Lung (tissue), 12 donors: ENCODE data around the gene AHCYL1. TPM values are rescaled to one million over a fixed set of nuclear protein-coding genes. Genes with fewer than 3 reads are reported as not detected.

Source experiments
- ATAC-seq: fragments of 200-7000 bp; cut with Tn5 transposase; one replicate; pipeline ENCODE4 v1.9.1; 2020; ENCODE audit warnings: moderate number of reproducible peaks; ENCODE audit not compliant: insufficient read depth, low FRiP score
- DNase-seq, 3 donors: peaks; one replicate each; pipeline ENCODE4 v3.0.0-alpha.2; 2013 to 2017
- H3K27ac ChIP-seq, 2 donors: one replicate each; pipeline ENCODE4 v1.5.1; 2013; ENCODE audit warnings: mild to moderate bottlenecking in 2 of 2, moderate library complexity in 2 of 2, control low read depth in 1 of 2, inconsistent platforms in 1 of 2, low read depth in 1 of 2, low read length in 1 of 2
- H3K27me3 ChIP-seq, 3 donors: one replicate each; pipeline ENCODE4 v1.5.1; 2013; ENCODE audit warnings: low read length in 2 of 3; ENCODE audit not compliant: control insufficient read depth in 3 of 3, insufficient read depth in 3 of 3
- H3K36me3 ChIP-seq, 4 donors: one replicate each; pipeline ENCODE4 v1.5.1; 2013; ENCODE audit warnings: low read length in 4 of 4, mild to moderate bottlenecking in 1 of 4, moderate library complexity in 1 of 4; ENCODE audit not compliant: control insufficient read depth in 4 of 4, insufficient read depth in 4 of 4
- H3K4me1 ChIP-seq, 5 donors: one replicate each; pipeline ENCODE4 v1.5.1; 2013; ENCODE audit warnings: low read length in 5 of 5, mild to moderate bottlenecking in 2 of 5, moderate library complexity in 1 of 5; ENCODE audit not compliant: control insufficient read depth in 5 of 5, insufficient read depth in 5 of 5
- H3K4me3 ChIP-seq: one replicate; pipeline ENCODE4 v1.5.1; 2013; ENCODE audit warnings: mild to moderate bottlenecking, control low read depth, moderate library complexity
- H3K9ac ChIP-seq, 2 donors: one replicate each; pipeline ENCODE4 v1.5.1; 2013; ENCODE audit warnings: low read length in 2 of 2, control low read depth in 1 of 2; ENCODE audit not compliant: insufficient read depth in 1 of 2
- H3K9me3 ChIP-seq, 4 donors: one replicate each; pipeline ENCODE4 v1.5.1; 2013; ENCODE audit warnings: low read length in 3 of 4, mild to moderate bottlenecking in 1 of 4, moderate library complexity in 1 of 4; ENCODE audit not compliant: control insufficient read depth in 4 of 4, insufficient read depth in 3 of 4
- WGBS, 2 donors: extraction: QIAGEN DNeasy Blood & Tissue Kit; methylation state at CpG; one replicate each; pipeline ENCODE4 v1.1.7; 2013; 5-methylcytosine and 5-hydroxymethylcytosine counted together
- polyA plus RNA-seq, 2 donors: library from polyadenylated mRNA; stranded (reverse); fragments of 200-250 nt; gene quantifications; one replicate each; pipeline ENCODE4 v1.2.1, GENCODE V29; 2013
- total RNA-seq, 2 donors: library from RNA; depleted of rRNA in 1 of 2; stranded (reverse); fragments of >200 nt in 1 of 2; gene quantifications; one replicate each; pipeline ENCODE4 v1.2.1, GENCODE V29; 2014 to 2021
- TF ChIP-seq, protein P1 (sequence below): IDR thresholded peaks from 2 replicates; pipeline ENCODE4 v1.5.1; 2012; ENCODE audit warnings: mild to moderate bottlenecking; ENCODE audit errors: control extremely low read depth, extremely low read depth
- donor health status: control.
- donor health status: control.
- donor health status: Bipolar disorder and iron deficiency.
- donor health status: healthy.
- donor health status: DM: yes; HTN: yes; CAD: no.

AHCYL1 gene
- total and polyA plus RNA-seq, 4 donors: 44.4 to 77.7 (median 56.3) TPM

DNA sequence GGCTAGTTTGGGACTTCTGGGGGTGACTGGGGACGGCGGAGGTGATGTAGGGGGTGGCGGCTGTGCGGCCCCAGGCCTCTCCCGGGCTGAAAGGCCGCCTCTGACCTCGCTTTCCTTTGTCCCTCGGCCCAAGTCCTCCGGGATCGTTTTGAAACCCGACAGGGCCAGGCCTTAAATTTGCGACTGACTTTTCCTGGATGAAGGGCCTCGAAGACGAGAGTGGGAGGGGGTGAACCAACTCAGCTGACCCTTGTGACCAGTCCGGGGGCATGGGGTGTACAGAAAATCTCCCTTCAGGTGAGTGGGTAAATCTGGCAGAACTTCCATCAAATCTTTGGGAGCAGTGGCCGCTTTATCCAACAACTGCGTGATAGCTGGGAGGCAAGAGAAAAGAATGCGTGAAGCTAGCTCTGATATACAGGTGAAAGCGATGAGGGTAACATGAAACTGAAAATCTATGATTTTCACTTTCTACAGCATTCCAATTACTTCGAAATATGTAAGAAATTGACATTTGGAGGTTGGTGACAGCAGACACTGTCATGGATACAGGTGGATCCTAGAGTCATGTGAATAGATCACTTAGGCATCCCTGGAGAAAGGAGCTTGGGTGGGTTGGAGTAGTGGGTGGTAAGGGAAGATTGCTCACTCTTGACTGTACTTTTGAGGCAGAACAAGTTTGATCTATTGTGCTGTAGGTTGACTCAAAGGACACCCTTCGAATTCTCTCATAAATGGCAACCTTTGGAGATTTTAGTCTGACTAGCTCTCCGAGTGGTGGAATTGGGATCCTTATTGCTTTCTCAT is 885 bp downstream of the AHCYL1 start:
- Histone ChIP-seq H3K27me3 (no peaks in the 10 kb centered on the region), H3K36me3 (peaks cover 0 to 5% (median 1%) of the 10 kb centered on the region in 4 donors), H3K9ac (peak overlapping the region; percentile 91 to 94), H3K27ac (peak overlapping the region; percentile 94 to 97), H3K4me1 (peaks cover 2 to 31% (median 6%) of the 10 kb centered on the region in 5 donors), H3K9me3 (no peaks in the 10 kb centered on the region), H3K4me3 (peak overlapping the region; percentile 82)
- peak in 2 of 3 donors; percentile 41 to 66 for DNase-seq
- ATAC-seq: no peak
- WGBS, 2 donors: 10 to 15% methylated on average over 22 of the region's 22 CpGs
- TF ChIP-seq, protein P1, sequence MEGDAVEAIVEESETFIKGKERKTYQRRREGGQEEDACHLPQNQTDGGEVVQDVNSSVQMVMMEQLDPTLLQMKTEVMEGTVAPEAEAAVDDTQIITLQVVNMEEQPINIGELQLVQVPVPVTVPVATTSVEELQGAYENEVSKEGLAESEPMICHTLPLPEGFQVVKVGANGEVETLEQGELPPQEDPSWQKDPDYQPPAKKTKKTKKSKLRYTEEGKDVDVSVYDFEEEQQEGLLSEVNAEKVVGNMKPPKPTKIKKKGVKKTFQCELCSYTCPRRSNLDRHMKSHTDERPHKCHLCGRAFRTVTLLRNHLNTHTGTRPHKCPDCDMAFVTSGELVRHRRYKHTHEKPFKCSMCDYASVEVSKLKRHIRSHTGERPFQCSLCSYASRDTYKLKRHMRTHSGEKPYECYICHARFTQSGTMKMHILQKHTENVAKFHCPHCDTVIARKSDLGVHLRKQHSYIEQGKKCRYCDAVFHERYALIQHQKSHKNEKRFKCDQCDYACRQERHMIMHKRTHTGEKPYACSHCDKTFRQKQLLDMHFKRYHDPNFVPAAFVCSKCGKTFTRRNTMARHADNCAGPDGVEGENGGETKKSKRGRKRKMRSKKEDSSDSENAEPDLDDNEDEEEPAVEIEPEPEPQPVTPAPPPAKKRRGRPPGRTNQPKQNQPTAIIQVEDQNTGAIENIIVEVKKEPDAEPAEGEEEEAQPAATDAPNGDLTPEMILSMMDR: no peak

GRCh38 chr1:109986054-109986444 is 1.5 kb downstream of the AHCYL1 start:
- Histone ChIP-seq H3K9me3 (no peaks in the 10 kb centered on the region), H3K27me3 (no peaks in the 10 kb centered on the region), H3K27ac (no peak overlapping the region), H3K4me1 (peaks cover 0 to 36% (median 6%) of the 10 kb centered on the region in 5 donors), H3K9ac (peak overlapping the region; percentile 91 to 94), H3K4me3 (peak overlapping the region; percentile 82), H3K36me3 (peaks cover 0 to 5% (median 1%) of the 10 kb centered on the region in 4 donors)
- TF ChIP-seq, protein P1: no peak
- ATAC-seq: no peak
- DNase-seq: no peak
- WGBS, 2 donors: 81% methylated on average over 3 of the region's 3 CpGs

GRCh38 chr1:109988349-109988914 is 3.9 kb downstream of the AHCYL1 start:
- Histone ChIP-seq H3K4me1 (peaks cover 5 to 40% (median 6%) of the 10 kb centered on the region in 5 donors), H3K36me3 (peaks cover 2 to 5% (median 3%) of the 10 kb centered on the region in 4 donors), H3K4me3 (no peak overlapping the region), H3K27ac (no peak overlapping the region), H3K9me3 (no peaks in the 10 kb centered on the region), H3K9ac (no peak overlapping the region), H3K27me3 (no peaks in the 10 kb centered on the region)
- TF ChIP-seq, protein P1: no peak
- WGBS, 2 donors: 84 to 89% methylated on average over 3 of the region's 3 CpGs
- no peak for DNase-seq
- ATAC-seq: no peak
